ENCODE results near the gene SPIRE1.

The SPIRE1 gene

DNA sequence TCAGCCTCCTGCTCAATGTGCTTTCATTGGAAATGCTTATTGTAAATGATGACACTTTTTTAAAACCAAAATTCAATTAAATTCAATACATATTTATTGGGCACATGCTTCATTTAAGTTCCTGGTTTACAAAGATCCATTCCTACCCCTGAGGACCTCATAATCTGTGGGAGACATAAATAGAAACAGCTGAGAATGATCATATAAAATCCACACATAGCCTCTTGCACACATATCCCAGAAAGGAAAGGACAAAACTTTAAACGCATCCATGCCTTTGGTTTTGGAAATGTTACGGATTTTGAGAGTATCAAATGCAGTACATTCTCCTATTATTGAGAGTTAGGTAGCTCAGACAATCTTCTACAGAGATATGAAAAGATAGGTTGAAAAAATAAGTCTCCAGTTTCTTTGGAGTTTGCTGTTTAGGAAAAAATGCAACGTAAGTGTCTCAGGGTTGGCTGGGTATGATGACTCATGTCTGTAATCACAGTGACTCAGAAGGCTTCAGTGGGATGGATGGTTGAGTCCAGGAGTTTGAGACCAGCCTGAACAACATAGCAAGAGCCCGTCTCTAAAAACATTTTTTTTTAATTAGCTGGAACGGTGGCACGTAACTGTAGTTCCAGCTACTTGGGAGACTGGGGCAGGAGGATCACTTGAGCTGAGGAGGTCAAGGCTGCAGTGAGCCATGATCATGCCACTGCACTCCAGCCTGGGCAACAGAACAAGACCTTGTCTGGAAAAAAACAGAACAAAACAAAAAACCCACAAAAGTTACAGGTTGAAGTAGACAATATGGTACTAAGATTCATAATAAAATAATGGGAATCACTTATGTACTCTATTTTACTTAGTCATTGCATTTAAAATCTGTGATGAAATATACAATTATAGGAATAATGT, 254.1 kb downstream of the SPIRE1 start:
- H3K4me3 ChIP-seq (ENCODE audit: low read depth, low read length) = no peak overlapping the region
- TF ChIP-seq, protein P1, sequence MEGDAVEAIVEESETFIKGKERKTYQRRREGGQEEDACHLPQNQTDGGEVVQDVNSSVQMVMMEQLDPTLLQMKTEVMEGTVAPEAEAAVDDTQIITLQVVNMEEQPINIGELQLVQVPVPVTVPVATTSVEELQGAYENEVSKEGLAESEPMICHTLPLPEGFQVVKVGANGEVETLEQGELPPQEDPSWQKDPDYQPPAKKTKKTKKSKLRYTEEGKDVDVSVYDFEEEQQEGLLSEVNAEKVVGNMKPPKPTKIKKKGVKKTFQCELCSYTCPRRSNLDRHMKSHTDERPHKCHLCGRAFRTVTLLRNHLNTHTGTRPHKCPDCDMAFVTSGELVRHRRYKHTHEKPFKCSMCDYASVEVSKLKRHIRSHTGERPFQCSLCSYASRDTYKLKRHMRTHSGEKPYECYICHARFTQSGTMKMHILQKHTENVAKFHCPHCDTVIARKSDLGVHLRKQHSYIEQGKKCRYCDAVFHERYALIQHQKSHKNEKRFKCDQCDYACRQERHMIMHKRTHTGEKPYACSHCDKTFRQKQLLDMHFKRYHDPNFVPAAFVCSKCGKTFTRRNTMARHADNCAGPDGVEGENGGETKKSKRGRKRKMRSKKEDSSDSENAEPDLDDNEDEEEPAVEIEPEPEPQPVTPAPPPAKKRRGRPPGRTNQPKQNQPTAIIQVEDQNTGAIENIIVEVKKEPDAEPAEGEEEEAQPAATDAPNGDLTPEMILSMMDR (IDR thresholded peaks at IDR 0.05; ENCODE audit: insufficient read depth, low read depth, low read length, missing control alignments) = no peak
- peak; percentile 28 for DNase-seq (ENCODE audit: low read depth)

DNA sequence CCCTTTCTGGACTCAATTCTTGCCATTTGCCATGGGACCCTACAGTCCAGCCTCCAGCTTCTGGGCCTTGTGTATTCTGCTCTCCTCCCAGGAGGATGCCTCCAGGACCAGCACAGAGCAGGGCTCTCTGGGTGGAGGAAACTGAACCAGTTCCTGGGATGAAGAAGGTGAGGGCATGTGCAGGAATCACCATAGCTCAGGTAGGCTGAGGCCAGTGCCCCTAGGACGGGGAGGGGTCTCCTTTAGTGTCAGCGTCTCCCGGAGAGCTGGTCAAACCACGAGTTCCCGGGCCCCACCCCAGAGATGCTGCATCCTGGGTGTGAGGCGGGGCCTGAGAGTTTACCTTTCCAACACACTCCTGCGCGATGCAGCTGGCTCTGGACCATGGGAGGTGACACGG, 256.0 kb downstream of the SPIRE1 start:
- H3K4me3 ChIP-seq (ENCODE audit: low read depth, low read length) = no peak overlapping the region
- TF ChIP-seq, protein P1 (IDR thresholded peaks at IDR 0.05; ENCODE audit: insufficient read depth, low read depth, low read length, missing control alignments) = no peak
- no peak for DNase-seq (ENCODE audit: low read depth)

DNA sequence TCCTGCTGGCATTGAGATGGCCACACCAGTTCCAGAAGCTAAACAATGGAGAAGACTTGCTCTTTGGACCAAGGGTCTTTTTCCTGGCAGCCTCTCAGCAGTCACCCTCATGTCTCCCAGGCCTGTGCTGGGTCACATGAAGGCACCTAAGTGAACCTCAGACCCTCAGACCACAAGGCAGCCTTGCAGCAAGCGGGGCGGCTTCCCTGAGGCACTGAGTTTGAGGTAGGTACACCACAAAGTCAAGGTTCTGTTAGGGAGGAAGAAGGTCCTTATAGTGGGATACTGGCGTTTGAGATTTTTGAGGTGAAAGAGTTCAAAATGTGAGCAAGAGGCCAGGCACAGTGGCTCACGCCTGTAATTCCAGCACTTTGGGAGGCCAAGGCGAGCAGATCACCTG, 258.7 kb downstream of the SPIRE1 start:
- DNase-seq (ENCODE audit: low read depth) = no peak
- TF ChIP-seq, protein P1 (IDR thresholded peaks at IDR 0.05; ENCODE audit: insufficient read depth, low read depth, low read length, missing control alignments) = no peak
- no peak overlapping the region for H3K4me3 ChIP-seq (ENCODE audit: low read depth, low read length)

DNA sequence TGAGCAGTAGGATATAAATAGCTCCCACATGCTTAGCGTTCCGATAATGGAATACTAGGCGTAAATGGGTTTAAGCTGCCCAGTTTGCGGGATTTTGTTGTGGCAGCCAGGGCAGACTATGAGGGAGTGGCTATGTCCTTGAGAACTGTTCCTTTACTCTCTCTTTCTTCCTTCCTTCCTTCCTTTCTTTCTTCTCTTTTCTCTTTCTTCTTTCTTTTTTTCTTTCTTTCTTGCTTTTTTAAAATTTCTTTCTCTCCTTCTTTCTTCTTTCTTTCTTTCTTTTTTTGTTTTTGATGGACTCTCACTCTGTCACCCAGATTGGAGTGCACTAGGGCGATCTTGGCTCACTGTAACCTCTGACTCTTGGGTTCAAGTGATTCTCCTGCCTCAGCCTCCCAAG, 259.3 kb downstream of the SPIRE1 start:
- H3K4me3 ChIP-seq (ENCODE audit: low read depth, low read length) = no peak overlapping the region
- DNase-seq (ENCODE audit: low read depth) = no peak
- TF ChIP-seq, protein P1 (IDR thresholded peaks at IDR 0.05; ENCODE audit: insufficient read depth, low read depth, low read length, missing control alignments) = no peak

DNA sequence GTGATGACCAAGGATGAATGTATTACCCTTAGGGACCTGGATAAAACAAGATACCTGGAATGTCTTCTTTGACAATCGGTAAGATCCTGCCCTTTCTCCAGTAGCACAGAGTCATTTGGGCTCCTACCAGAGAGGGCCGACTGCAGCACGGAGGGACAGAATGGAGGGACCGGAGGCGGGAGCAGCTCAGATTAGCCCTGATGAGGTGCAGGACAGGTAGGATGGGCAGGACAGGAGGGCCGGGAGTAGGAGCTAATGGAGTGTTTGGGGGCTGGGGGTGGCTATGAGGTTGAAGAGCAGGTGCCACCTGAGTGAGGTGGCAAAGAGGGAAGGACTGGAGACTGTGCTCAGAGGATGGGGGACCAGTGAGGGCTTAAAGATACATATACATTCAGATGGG, 260.1 kb downstream of the SPIRE1 start:
- no peak overlapping the region for H3K4me3 ChIP-seq (ENCODE audit: low read depth, low read length)
- TF ChIP-seq, protein P1 (IDR thresholded peaks at IDR 0.05; ENCODE audit: insufficient read depth, low read depth, low read length, missing control alignments) = no peak
- no peak for DNase-seq (ENCODE audit: low read depth)

DNA sequence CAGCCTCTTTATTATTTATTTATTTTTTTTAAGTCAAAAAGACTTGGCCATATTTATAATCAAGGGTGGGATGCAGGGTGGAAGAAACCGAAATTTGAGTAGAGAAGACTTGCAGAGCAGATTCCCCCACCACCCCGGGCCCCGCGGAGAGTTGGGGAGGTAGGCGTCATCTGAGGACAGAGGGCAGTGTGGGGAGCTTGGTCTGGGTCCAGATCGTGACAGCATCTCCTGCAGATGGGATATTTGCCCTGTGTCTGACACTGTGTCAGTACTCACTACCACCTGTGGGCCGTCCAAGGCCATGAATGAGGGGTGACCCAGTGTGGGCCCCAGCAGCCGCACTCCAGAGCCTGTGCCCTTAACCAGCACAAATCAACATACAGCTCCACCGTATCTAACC, 260.7 kb downstream of the SPIRE1 start:
- no peak for DNase-seq (ENCODE audit: low read depth)
- TF ChIP-seq, protein P1 (IDR thresholded peaks at IDR 0.05; ENCODE audit: insufficient read depth, low read depth, low read length, missing control alignments) = no peak
- H3K4me3 ChIP-seq (ENCODE audit: low read depth, low read length) = no peak overlapping the region

Measured in GM12865 (cell line).